NCI-H1048 (cell line): ENCODE measurements around the gene GCNT2.
"Not testable (repeated sequence)": the region's sequence is repeated elsewhere in the genome, so short reads cannot be mapped to it uniquely, and the experiment has no call there.

Source experiments
- DNase-seq: peaks from one replicate; lab custom pipeline; 2025; lab: John Stamatoyannopoulos, UW

GCNT2 gene

GRCh38 chr6:10521104-10521808 lies at the start of gene GCNT2:
GCNT2 (plus strand) TSS chr6:10521351; CDS start chr6:10528912, 7,561 bp downstream.
- DNase-seq: peak; percentile 73

- DNase-seq: no peak
Measured at GRCh38 chr6:10472634-10473033, 48.5 kb upstream of the GCNT2 start.

GRCh38 chr6:10478187-10479040 lies 42.7 kb upstream of the GCNT2 start:
- no peak for DNase-seq

- no peak for DNase-seq
Measured at GRCh38 chr6:10479939-10480700, 41.0 kb upstream of the GCNT2 start.

GRCh38 chr6:10481101-10481500 lies 40.0 kb upstream of the GCNT2 start:
- DNase-seq: no peak

- no peak for DNase-seq
Measured at GRCh38 chr6:10482636-10483257, 38.4 kb upstream of the GCNT2 start.

- no peak for DNase-seq
Measured at GRCh38 chr6:10484912-10485311, 36.2 kb upstream of the GCNT2 start.

GRCh38 chr6:10485406-10485805 lies 35.7 kb upstream of the GCNT2 start:
- no peak for DNase-seq

- DNase-seq: no peak
Measured at GRCh38 chr6:10486215-10486614, 34.9 kb upstream of the GCNT2 start.

GRCh38 chr6:10486944-10487588 lies 34.1 kb upstream of the GCNT2 start:
- not testable (repeated sequence) for DNase-seq

- no peak for DNase-seq
Measured at GRCh38 chr6:10487668-10488327, 33.4 kb upstream of the GCNT2 start.

GRCh38 chr6:10491463-10491862 lies 29.7 kb upstream of the GCNT2 start:
- no peak for DNase-seq

- DNase-seq: not testable (repeated sequence)
Measured at GRCh38 chr6:10491905-10492304, 29.2 kb upstream of the GCNT2 start.

- no peak for DNase-seq
Measured at GRCh38 chr6:10495029-10495428, 26.1 kb upstream of the GCNT2 start.

GRCh38 chr6:10505529-10505928 lies 15.6 kb upstream of the GCNT2 start:
- DNase-seq: no peak

GRCh38 chr6:10507298-10507697 lies 13.9 kb upstream of the GCNT2 start:
- no peak for DNase-seq

GRCh38 chr6:10507715-10508114 lies 13.4 kb upstream of the GCNT2 start:
- DNase-seq: no peak

GRCh38 chr6:10510592-10511367 lies 10.4 kb upstream of the GCNT2 start:
- peak; percentile 64 for DNase-seq

- DNase-seq: peak; percentile 29
Measured at GRCh38 chr6:10511477-10511876, 9.7 kb upstream of the GCNT2 start.

GRCh38 chr6:10513544-10513943 lies 7.6 kb upstream of the GCNT2 start:
- DNase-seq: no peak
